MM.1S (cell line): Measurements from ENCODE around the gene TMX4.

Source experiments
- EZH2 ChIP-seq: fragments of 300-600 bp; sonication (generic); optimal IDR thresholded peaks from 2 replicates; pipeline ENCODE3; 2017; ENCODE audit warnings: low read depth, mild to moderate bottlenecking, antibody characterized with exemption, low read length, mixed read lengths
- EZH2phosphoT487 ChIP-seq: fragments of 300-600 bp; sonication (generic); IDR thresholded peaks from 2 replicates; pipeline ENCODE4 v1.6.1; 2018; ENCODE audit warnings: antibody characterized with exemption, low read length
- TF ChIP-seq, protein P1 (sequence below): fragments of 300-600 bp; sonication (generic); IDR thresholded peaks from 2 replicates; pipeline ENCODE4 v1.5.1; 2016; ENCODE audit warnings: antibody characterized with exemption, low read length, mixed read lengths

GRCh38 chr20:7990385-7990784, 29.2 kb downstream of the TMX4 start:
- TF ChIP-seq EZH2 (no peak), EZH2phosphoT487 (no peak)
- TF ChIP-seq, protein P1, sequence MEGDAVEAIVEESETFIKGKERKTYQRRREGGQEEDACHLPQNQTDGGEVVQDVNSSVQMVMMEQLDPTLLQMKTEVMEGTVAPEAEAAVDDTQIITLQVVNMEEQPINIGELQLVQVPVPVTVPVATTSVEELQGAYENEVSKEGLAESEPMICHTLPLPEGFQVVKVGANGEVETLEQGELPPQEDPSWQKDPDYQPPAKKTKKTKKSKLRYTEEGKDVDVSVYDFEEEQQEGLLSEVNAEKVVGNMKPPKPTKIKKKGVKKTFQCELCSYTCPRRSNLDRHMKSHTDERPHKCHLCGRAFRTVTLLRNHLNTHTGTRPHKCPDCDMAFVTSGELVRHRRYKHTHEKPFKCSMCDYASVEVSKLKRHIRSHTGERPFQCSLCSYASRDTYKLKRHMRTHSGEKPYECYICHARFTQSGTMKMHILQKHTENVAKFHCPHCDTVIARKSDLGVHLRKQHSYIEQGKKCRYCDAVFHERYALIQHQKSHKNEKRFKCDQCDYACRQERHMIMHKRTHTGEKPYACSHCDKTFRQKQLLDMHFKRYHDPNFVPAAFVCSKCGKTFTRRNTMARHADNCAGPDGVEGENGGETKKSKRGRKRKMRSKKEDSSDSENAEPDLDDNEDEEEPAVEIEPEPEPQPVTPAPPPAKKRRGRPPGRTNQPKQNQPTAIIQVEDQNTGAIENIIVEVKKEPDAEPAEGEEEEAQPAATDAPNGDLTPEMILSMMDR, result no peak
